Mucosa of gallbladder (tissue), 1 donor: Measurements from ENCODE around the gene COMMD7. TPM values are rescaled to one million over a fixed set of nuclear protein-coding genes. Genes with fewer than 3 reads are reported as not detected.

Experiments
- DNase-seq: peaks from one replicate; pipeline ENCODE4 v3.0.0-alpha.2; 2020; ENCODE audit warnings: low spot score
- total RNA-seq: library from RNA; stranded (reverse); gene quantifications from one replicate; pipeline ENCODE4 v1.2.1, GENCODE V29; 2021
- donor health status: DM: no; HTN: no; CAD: no.

COMMD7 gene
- 43.8 TPM for total RNA-seq

- DNase-seq, result peak; percentile 49
Observed at GRCh38 chr20:32743237-32744112, at the start of gene COMMD7. COMMD7 (minus strand) TSS chr20:32743467; CDS start chr20:32743391, 76 bp downstream.

DNA sequence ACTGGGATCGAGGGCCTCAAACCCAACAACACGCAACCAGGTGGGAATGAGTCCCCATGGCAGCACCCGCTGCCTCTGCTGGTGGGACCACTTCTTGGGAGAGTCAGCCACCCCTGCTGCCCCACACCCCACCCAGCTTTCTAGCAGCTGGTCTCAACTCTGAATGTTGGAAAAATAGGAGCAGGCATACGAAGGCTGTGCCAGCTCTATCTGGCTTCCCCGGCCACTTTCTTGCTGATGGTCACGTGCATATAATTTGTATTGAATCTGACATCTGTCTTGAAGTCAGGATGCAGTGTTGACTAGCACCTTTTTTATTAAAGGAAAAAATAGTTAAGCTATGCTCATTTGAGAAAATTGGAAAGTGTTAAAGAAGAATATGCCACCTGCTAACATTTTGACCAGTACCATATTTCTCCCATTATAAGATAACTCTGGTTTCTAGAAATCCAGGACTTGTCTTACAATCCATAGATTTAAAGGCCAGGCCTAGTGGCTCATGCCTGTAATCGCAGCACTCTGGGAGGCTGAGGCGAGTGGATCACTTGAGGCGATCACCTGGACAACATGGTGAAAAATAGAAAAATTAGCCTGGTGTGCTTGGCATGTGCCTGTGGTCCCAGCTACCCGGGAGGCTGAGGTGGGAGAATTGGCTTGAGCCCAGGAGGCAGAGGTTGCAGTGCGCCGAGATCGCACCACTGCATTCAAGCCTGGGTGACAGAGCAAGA lies 49.6 kb upstream of the COMMD7 start:
- no peak for DNase-seq

DNA sequence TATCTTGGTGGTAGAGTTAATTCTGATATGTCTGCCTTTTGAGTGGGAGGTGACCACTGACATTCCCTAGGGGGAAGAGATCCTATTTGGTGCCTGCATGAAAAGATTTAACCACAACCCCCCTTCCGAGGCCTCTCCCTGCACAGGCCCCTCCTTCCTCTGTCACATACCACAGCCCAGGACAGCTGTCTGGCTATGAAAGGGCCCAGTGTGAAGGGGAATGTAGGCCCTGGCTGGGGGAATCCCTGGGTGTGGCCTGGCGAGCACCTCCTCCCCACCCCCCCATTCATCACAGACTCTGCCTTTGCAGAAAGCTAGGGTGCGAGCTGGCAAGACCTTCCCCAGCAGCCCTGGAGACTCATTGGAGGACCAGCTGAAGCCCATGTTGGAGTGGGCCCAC lies 49.0 kb upstream of the COMMD7 start:
- DNase-seq, result no peak

- no peak for DNase-seq
Observed at GRCh38 chr20:32790751-32791057, 47.4 kb upstream of the COMMD7 start.

DNA sequence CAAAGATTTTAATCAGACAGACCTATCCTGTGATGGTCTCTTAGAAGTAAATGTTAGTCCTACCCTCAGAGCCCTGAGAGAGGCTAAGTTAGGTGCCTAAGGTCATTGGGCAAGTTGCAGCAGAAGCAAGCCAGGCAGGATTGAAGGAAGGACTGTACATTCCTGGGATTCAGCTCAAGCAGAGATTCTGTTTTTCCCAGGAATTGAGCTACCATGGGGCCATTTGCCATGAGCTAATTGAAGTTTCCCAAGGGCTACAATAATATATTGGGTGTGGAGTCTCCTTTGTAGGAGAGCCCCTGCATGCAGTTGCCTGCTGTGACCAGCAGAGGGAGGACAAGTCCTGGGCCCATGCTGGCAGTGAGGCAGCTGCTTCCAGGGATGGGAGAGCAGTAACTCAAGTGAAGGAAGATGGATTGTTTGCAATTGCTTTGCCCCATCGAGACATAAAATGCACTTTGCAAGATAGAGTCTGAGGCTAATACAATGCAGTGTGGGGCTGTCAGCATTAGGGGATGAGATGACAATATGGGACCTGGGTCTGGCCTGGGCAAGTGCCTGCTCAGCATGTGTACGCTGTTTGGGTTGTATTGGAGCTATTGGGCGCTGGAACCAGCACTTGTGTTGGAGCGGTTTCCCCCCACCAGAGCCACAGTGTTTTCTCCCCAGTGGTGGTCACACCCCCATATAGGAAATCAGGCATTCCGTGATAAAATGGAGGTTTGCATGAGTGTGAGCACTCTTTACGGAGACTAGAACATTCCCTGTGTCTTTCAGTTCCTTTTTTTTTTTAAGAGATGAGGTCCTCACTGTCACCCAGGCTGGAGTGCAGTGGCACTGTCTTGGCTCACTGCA lies 46.9 kb upstream of the COMMD7 start:
- DNase-seq, result peak; percentile 71

DNA sequence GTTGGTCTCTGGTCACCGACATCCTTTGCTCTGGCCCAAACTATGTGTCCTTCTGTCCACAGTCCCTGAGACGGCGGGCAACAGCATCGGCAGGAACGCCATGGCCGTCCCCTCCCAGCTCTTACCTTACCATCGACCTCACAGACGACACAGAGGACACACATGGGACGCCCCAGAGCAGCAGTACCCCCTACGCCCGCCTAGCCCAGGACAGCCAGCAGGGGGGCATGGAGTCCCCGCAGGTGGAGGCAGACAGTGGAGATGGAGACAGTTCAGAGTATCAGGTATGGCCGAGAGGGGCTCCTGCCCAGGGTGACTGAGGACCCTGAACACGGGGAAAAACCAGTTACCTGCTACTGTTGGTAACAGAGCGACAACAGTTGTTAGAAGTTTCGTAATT lies 43.9 kb upstream of the COMMD7 start:
- DNase-seq, result no peak

DNA sequence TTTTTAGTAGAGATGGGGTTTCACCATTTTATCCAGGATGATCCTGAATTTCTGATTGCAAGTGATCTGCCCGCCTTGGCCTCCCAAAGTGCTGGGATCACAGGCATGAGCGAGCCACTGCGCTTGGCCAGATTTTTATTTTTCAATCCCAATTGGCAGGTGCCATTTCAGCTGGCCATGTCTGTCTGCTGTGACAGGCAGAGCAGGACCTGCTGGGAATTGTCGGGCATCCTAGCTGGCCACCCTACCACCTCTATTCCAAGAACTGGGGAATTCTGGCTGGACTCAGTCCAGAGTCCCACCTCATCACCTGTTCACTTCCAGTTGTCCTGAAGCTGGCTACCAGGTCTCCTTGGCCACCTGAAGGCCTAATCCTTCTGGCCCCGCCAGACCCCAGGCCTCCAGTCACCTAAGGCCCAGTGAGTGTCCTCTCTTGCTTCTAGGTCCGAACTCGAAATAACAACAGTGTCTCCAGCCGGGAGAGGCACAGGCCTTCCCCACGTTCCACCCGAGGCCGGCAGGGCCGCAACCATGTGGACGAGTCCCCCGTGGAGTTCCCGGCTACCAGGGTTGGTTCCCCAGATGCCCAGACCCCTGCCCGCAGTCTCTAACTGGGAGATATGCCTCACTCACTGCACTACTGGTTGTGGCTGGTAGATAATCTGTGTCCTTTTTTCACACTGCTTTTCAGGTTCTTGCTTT lies 42.9 kb upstream of the COMMD7 start:
- no peak for DNase-seq

GRCh38 chr20:32784369-32785080 lies 41.3 kb upstream of the COMMD7 start:
- DNase-seq, result no peak

DNA sequence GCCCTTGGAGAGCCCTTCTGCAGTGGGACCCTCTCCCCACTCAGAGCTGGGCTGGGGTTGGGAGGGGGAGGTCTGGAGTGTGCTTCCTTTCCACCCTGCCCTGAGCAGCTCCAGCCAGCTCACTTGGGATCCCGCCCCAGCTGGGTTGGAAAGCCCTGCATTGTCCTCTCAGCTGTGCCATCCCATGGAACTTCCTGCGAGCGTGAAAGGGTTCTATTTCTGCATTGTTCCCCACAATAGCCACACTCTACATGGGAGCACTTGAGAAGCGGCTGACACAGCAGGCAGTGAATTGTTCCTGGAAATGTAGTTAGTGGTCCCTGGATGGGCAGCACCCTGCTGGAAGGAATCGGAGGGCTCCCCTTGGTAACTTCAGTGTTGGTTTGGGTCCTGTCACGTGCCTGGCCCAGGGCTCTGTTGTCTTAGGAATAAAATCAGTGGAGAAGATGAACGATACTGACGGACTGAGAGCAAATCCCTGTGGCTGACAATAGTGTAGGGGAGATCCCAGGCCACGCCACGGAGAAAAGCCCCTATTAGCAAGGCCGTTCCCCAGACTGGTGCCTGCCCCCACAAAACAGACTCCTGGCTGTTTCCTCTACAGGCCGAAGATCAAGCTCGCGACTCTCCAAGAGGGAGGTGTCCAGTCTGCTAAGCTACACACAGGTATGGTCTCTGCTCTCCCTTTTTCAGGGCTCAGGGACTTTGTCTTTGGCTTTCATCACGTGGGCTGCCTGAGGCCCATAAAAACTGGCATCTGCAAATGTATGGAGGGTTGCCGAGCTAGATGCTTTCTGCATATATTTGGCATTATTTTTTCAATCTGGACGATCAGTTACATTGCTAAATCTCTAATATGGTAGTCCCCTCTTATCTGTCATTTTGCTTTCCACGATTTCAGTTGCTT lies 37.7 kb upstream of the COMMD7 start:
- DNase-seq, result no peak

- DNase-seq, result no peak
Observed at GRCh38 chr20:32780278-32780677, 37.0 kb upstream of the COMMD7 start.

GRCh38 chr20:32779500-32780211 lies 36.4 kb upstream of the COMMD7 start:
- no peak for DNase-seq

GRCh38 chr20:32777177-32777956 lies 34.1 kb upstream of the COMMD7 start:
- no peak for DNase-seq

GRCh38 chr20:32775336-32775991 lies 32.2 kb upstream of the COMMD7 start:
- no peak for DNase-seq

DNA sequence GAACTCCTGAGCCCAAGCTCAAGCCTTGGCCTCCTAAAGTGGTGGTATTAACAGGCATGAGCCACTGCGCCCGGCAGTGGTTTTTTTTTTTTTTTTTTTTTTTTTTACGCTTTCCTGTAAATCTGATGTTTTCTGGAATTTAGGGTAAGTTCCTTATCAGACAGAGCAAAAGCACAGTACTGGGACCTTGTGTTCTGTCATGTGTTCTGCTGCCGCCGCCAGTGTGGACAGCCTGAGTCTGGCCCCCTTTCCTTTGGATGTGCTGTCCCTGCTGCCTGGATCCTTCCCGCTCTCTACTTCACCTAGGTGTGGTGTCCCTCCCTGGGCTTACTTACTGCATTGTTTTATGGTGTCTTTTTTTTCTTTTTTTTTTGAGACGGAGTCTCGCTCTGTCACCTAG lies 30.6 kb upstream of the COMMD7 start:
- DNase-seq, result no peak

GRCh38 chr20:32773223-32773622 lies 30.0 kb upstream of the COMMD7 start:
- no peak for DNase-seq

DNA sequence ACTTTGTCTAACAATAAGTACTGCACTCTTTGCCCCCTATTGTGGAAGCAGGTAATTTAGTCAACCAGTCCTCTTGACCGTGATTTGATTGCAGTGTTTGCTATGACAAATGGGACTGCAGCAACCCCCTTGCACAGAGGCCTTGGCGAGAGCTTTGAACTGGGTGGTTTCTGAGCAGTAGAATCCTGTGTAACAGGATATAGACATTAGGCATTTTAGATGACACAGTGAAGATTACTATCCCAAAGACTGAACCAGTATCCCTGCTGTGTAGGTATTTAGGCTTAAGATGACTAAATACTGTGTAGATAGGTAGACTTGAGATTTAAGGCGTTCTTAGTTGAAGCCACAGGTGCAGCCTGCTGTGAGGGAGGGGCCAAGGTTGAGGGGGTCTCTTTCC lies 28.8 kb upstream of the COMMD7 start:
- DNase-seq, result no peak

- DNase-seq, result no peak
Observed at GRCh38 chr20:32767418-32768198, 24.3 kb upstream of the COMMD7 start.
